ENCODE data around the gene MXD1. TPM values are rescaled to one million over a fixed set of nuclear protein-coding genes. Genes with fewer than 3 reads are reported as not detected.

Gene MXD1
- total RNA-seq, 1 experiment from 2014 or later = 13.3 TPM

GRCh38 chr2:69940691-69941090 is 25.8 kb downstream of the MXD1 start:
- Mint-ChIP-seq H3K27me3 (ENCODE audit: unreplicated experiment) (no peaks in the 10 kb centered on the region), H3K4me1 (ENCODE audit: low read depth, unreplicated experiment) (peaks cover 12% of the 10 kb centered on the region), H3K36me3 (ENCODE audit: insufficient read depth, unreplicated experiment) (peaks cover 38% of the 10 kb centered on the region), H3K27ac (ENCODE audit: unreplicated experiment) (no peak overlapping the region), H3K4me3 (ENCODE audit: low read depth, unreplicated experiment) (no peak overlapping the region), H3K9me3 (ENCODE audit: low read depth, unreplicated experiment) (no peaks in the 10 kb centered on the region)
- no TSS peak for BruUV-seq (replicated peaks)
- no peak for TF ChIP-seq CTCF (IDR thresholded peaks at IDR 0.05; ENCODE audit: unreplicated experiment)
- CTCF ChIA-PET = no interaction called here
- no peak for DNase-seq
- intact Hi-C loops (cut with micrococcal nuclease; ENCODE audit: unreplicated experiment) = no loop called here

- intact Hi-C loops (cut with micrococcal nuclease; ENCODE audit: unreplicated experiment) = no loop called here
- CTCF ChIA-PET = interaction anchor here (0.6 kb wide), 1 partner anchor 897 kb away, joined by 3 read pairs; no protein-coding TSS in a partner anchor
- no peaks in the 10 kb centered on the region for H3K27me3 Mint-ChIP-seq (ENCODE audit: unreplicated experiment)
- no peak overlapping the region for H3K27ac Mint-ChIP-seq (ENCODE audit: unreplicated experiment)
- H3K4me1 Mint-ChIP-seq (ENCODE audit: low read depth, unreplicated experiment) = peaks cover 28% of the 10 kb centered on the region
- H3K36me3 Mint-ChIP-seq (ENCODE audit: insufficient read depth, unreplicated experiment) = peaks cover 28% of the 10 kb centered on the region
- no peak for DNase-seq
- BruUV-seq (replicated peaks) = no TSS peak
- H3K9me3 Mint-ChIP-seq (ENCODE audit: low read depth, unreplicated experiment) = no peaks in the 10 kb centered on the region
- no peak overlapping the region for H3K4me3 Mint-ChIP-seq (ENCODE audit: low read depth, unreplicated experiment)
- TF ChIP-seq CTCF (IDR thresholded peaks at IDR 0.05; ENCODE audit: unreplicated experiment) = no peak
Measured at GRCh38 chr2:69943000-69943842, 28.3 kb downstream of the MXD1 start.

GRCh38 chr2:69943843-69944525 is 29.1 kb downstream of the MXD1 start:
- CTCF ChIA-PET = no interaction called here
- intact Hi-C loops (cut with micrococcal nuclease; ENCODE audit: unreplicated experiment) = no loop called here

GRCh38 chr2:69944756-69945155 is 29.8 kb downstream of the MXD1 start:
- Mint-ChIP-seq H3K27ac (ENCODE audit: unreplicated experiment) (no peak overlapping the region), H3K27me3 (ENCODE audit: unreplicated experiment) (no peaks in the 10 kb centered on the region), H3K4me3 (ENCODE audit: low read depth, unreplicated experiment) (no peak overlapping the region), H3K36me3 (ENCODE audit: insufficient read depth, unreplicated experiment) (peaks cover 14% of the 10 kb centered on the region), H3K9me3 (ENCODE audit: low read depth, unreplicated experiment) (no peaks in the 10 kb centered on the region), H3K4me1 (ENCODE audit: low read depth, unreplicated experiment) (peaks cover 28% of the 10 kb centered on the region)
- intact Hi-C loops (cut with micrococcal nuclease; ENCODE audit: unreplicated experiment) = no loop called here
- CTCF ChIA-PET = no interaction called here
- DNase-seq = no peak
- no TSS peak for BruUV-seq (replicated peaks)
- TF ChIP-seq CTCF (IDR thresholded peaks at IDR 0.05; ENCODE audit: unreplicated experiment) = no peak

More at GRCh38 chr2:69943843-69944525, 29.1 kb downstream of the MXD1 start:
- no peak for DNase-seq
- Mint-ChIP-seq H3K9me3 (ENCODE audit: low read depth, unreplicated experiment) (no peaks in the 10 kb centered on the region), H3K27me3 (ENCODE audit: unreplicated experiment) (no peaks in the 10 kb centered on the region), H3K4me1 (ENCODE audit: low read depth, unreplicated experiment) (peaks cover 28% of the 10 kb centered on the region), H3K27ac (ENCODE audit: unreplicated experiment) (no peak overlapping the region), H3K4me3 (ENCODE audit: low read depth, unreplicated experiment) (no peak overlapping the region), H3K36me3 (ENCODE audit: insufficient read depth, unreplicated experiment) (peaks cover 20% of the 10 kb centered on the region)
- BruUV-seq (replicated peaks) = no TSS peak
- no peak for TF ChIP-seq CTCF (IDR thresholded peaks at IDR 0.05; ENCODE audit: unreplicated experiment)

Measured in Calu3 (cell line).